Activated CD4-positive, alpha-beta T cell treated with anti-CD3 and anti-CD28 coated beads, Interleukin-2, amount 50 U/mL, for 1 hour (primary cell): ENCODE data around the gene GPR17.

ENCODE experiments used
- DNase-seq: peaks from one replicate; pipeline ENCODE4 v3.0.0-alpha.2; 2020

Gene GPR17

GRCh38 chr2:127643439-127644065 is 2.4 kb upstream of the GPR17 start:
- no peak for DNase-seq

- DNase-seq: no peak
These were observed 1.6 kb upstream of the GPR17 start for GRCh38 chr2:127644066-127645025.

GRCh38 chr2:127645026-127645394 is 943 bp upstream of the GPR17 start:
- DNase-seq: no peak

GRCh38 chr2:127646487-127647241 is 711 bp downstream of the GPR17 start:
- DNase-seq: no peak

- no peak for DNase-seq
These were observed 1.6 kb downstream of the GPR17 start for GRCh38 chr2:127647242-127648190.

- no peak for DNase-seq
These were observed 2.4 kb downstream of the GPR17 start for GRCh38 chr2:127648321-127648720.

- DNase-seq: no peak
These were observed 3.2 kb downstream of the GPR17 start for GRCh38 chr2:127649100-127649611.

- DNase-seq: peak; percentile 90
These were observed 3.7 kb downstream of the GPR17 start for GRCh38 chr2:127649684-127650040.

- no peak for DNase-seq
These were observed 4.3 kb downstream of the GPR17 start for GRCh38 chr2:127650041-127650784.

GRCh38 chr2:127650785-127651380 is 4.9 kb downstream of the GPR17 start:
- DNase-seq: no peak

- DNase-seq: no peak
These were observed 5.4 kb downstream of the GPR17 start for GRCh38 chr2:127651381-127651809.

- no peak for DNase-seq
These were observed 6.1 kb downstream of the GPR17 start for GRCh38 chr2:127651971-127652550.

- no peak for DNase-seq
These were observed 6.9 kb downstream of the GPR17 start for GRCh38 chr2:127652786-127653357.

- DNase-seq: no peak
These were observed 7.6 kb downstream of the GPR17 start for GRCh38 chr2:127653421-127654083.

GRCh38 chr2:127654084-127654837 is 8.3 kb downstream of the GPR17 start:
- DNase-seq: no peak

GRCh38 chr2:127654838-127655175 is 8.9 kb downstream of the GPR17 start:
- DNase-seq: no peak

GRCh38 chr2:127655209-127656073 is 9.5 kb downstream of the GPR17 start:
- no peak for DNase-seq
